DMS79 (cell line): ENCODE results near the gene MASP1.

Source experiments
- DNase-seq: peaks from one replicate; lab custom pipeline; 2025; lab: John Stamatoyannopoulos, UW

Gene MASP1

DNA sequence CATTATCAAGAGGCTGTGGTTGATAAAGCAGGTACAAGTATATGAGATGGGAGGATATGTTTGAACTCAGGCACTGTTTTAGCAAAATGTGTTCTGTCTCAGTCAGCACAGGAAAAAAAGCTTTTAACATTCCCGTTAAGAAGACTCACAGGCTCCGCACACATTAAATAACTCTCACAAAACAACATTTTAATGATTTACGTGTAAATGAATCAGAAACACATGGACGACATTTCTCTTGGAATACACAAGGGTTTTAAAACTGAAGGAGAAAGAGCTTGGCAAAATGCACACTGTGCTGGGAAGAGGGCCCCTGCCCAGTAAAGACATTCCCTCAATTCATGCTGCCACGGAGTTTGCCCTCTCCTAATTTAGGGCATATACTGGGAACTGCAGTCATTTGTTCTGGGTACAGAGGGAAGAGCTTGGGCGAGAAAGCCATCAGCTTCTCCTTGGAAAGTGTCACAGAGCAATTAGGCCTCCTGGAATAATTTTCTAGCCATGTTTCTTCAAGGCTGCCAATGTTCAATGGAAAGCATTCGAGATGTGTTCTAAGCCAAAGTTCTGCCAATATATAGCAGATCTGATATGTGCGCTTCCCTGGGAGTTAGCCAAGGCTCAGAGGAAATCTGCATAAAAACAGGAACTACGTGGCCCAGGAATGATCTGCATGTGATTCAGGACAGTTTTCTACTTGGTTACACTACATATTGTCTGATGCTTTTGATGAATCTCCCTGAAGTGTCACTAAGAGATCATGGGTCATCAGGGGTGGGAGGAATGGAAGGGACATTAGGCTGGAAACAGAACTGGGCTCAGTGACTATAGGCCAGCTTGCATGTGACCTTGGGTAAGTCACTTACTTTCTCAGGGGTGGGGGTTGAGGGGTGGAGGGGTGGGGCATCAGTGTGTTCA, 2.2 kb upstream of the MASP1 start:
- DNase-seq: no peak

DNA sequence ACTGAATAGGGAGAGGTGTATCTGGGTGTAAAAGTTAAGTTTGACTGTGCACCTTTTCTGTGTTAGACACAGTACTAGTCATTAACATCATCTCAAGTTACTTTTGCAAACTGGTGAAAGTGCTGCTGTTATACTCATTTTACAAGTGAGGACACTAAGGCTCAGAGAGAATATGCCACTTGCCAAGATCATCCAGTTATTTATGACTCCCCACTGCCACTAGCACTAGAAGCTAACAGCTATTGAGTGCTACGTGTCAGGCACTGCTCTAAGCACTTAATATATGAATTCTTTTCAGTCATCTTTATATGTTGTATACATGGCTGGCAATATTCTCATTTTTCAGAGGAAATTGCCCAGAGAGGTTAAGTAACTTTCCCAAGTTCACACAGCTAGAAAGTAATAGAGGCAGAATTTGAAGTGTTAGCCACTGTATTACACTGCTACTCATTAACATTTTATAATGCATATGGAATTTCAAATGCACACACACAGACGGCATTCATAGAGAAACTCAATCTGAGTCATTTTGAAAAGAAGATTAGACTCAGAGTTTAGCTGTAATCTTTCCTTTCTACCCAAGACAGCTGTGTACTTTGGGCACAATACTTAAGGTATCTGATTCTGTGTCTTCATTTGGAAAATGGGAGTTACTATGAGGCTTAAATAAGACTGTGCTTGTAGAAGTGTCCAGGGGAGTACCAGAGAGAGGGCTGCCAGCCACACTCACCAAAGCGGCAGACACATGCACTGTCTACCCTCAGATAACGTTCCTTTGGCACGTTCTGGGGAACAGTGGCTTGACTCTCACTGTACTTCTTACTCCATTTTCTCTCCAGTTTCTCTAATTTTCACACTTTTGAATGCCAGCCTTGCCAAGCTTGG, 1.3 kb upstream of the MASP1 start:
- DNase-seq: no peak

DNA sequence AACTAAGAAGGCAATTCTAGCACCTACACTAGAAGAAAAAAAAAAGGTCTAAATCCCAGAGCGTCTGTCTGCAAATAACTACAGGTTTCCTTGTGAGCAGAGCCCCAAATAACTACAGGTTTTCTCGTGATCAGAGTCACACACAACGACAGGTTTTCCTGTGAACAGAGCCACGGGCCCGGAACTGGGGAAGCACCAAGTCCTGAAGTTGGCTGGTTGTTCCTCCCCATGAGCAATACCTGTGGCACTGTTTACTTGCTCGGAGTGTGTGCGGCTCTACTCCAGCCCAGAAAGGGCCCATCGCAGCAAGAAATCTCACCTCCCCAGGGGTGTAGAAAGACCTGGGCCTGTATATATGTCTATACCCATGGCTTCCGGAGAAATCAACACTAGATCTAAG, 644 bp upstream of the MASP1 start:
- DNase-seq: no peak

DNA sequence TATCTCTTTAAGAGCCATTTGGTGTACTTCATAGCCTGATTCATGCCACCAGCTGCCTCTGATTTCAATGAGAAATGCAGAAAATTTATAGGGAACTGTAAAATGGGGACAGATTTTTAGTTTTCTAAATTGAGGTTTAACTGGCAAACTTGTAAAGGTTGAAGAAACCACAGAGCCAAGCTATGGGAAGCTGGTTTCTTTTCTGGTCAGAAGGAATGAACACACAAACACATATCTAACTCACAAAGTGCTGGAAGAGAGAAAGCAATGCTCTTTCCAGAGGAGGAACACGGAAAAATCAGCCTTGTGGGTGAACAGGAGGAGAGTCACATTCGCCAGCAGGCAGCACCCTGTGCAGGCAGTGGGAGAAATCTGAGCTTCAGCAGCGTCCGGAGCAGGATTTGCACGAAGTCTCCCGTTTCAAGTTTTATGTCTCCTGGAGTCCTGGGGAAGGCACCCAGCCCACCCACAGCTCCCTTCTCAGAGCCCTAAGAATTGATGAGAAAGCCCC, 481 bp downstream of the MASP1 start:
- no peak for DNase-seq

DNA sequence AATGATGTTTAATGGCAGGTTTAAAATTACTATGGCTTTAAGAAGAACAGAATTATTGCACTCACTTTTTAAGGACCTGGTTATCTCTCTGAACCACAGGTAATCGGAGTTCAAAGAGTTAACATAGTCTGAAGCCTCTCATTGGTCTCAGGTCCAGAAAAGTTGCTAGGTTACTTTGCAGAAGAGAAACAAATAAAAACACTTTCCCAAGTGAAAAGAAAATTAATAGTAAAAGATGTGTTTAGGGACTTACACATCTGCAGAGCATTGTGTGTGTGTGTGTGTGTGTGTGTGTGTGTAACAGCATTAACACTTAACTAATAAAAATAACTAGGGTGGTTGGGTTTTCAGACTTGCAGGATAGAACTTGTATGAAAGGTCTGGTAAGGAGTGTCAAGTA, 1.0 kb downstream of the MASP1 start:
- DNase-seq: no peak

DNA sequence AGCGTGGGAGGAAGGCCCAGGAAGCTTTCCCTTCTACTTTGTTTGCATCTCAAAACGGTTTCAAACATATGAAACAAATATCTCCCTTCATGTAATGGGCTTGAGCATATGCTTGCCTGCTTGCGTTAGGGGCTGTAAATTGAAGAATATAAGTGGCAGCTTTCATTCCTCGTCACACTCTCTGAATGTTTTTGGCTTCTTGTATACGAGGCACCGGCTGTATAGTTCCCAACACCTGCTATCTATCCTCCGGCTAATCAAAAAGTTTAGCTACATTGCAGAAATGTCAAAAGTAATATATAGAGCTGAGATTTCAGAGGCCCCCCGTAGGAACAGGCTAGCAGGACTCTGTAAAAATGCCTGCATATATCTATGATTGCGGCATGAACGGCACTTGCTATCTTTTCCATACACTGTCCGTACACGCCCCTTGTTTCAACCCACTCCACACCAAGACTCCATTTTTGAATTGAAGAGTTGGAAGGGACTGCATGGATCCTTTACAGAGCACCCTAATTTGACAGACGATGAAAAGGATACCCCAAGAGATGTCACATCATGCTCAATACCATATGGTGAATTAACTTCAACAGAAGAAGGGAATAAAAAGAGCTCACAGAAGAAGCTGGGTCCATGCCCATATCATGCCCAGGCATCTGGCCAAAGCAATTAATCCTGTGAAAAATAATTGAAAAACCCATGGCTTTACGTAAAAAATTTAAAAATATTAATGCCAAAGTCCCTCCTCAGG, 2.5 kb downstream of the MASP1 start:
- no peak for DNase-seq

DNA sequence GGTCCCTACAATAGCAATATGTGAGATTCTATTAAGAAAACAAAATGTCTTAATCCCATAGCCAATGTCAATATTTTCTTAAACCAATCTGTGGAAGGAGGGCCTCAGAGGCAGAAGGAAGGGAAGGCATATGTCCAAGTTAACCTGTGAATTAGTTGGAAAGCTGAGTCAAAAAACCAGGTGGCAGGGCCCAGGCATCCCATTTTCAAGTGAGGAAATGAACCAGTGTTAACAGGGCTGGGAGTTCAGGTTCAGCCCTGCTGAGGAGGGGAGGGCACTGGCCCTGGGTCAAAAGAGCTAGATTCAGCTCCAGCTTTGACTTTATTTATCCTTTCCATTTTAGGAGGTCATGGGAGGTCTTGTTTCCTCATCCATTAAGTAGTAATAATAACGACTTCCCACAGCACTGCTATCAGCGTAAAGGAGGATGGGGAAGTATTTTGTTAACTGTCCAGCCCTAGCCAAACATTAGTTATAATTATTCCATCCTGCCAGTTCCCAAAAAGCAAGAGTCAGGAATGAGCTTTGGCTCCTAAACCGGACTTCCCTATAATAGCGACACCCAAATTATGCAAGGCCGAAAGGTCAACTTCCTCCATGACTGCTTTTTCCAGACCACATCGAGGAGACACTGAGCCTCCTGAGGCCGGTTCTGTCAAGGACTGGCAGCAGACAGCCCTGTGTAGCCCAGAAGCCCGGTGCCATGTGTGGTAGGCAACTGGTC, 3.2 kb downstream of the MASP1 start:
- DNase-seq: no peak

DNA sequence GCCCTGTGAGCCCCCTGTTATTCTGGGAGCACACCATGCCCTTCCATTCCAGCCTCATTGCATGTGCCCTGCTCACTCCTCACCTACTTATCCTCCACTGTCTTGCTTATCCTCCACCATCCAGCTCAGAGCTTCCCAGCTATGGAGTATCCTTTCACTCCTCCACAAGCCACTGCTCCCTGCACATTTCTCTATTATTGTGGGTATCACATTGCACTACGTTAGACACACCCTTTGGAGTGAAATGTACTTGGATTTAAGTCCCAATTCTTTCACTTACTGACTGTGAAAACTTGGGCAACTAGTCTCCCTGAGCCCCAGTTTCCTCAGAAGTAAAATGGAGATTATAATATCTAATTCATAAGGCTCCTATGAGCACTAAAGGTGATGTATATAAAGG, 4.3 kb downstream of the MASP1 start:
- no peak for DNase-seq

DNA sequence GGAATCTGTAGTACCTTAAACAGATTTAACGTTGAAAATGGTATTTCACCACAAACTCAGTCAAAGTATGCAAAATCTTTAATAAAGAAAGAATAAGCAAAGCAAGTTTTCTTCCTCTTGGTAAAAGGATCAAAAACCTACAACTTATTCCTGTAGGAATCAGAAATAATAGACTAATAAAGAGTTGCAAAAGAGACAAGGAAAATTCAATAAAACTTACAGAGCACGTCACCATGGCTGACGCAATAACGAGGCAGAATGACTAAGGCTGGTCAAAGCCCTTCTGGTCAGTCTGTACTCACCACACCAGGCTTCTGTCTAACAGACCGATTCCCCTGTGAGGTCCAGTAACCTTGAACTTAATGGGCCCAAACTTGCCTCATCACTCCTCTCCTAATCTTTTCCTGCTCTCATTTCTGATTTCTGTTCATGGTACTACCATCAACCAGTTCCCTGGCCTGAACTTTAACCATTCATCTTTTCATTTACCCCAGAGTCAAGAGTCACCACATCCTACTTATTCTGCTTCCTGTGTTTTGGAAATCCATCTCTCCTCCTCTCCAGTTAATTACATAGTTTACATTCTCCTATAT, 5.0 kb downstream of the MASP1 start:
- no peak for DNase-seq

DNA sequence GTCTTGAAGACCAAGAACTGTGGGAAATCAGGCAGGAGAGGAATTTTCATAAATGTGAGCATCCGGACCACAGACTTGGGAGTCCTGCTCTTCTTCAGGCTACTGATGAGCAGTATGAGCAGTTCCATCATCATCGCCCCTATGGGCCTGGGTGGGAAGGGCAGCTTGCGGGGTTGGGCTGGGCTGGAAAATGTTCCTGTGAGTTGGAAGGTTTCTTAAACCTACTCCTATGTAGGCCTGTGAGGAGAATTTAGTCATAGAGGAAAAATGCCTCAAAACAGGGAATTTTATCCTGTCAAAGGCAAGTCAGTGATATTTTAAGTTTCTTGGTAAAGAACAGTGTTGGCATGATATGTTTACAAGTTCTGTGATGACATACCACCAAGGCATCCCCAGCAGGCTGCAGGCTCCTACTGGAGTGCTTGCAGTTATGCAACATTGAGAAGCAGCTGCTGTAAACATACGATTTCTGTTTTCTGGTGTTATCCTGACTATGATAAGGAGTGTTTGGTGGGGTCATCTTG, 10.3 kb downstream of the MASP1 start:
- DNase-seq: no peak

DNA sequence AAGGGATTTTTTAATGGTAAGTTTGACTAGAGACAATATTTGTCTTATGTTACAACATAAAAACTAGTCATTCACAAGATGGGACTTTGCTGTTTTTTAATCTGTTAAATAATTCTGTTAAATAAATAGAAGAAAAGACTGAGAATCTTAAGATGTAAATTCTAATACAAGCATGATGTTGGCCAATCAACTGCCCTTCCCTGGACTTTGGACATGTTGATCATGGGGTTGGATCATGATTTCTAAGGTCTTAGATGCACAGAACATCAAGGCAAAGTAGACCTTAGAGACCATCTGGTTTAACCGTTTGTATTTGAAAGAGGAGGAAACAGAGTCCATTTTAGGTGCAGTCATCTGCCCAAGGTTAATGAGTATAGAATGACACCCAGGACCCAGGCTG, 10.9 kb downstream of the MASP1 start:
- DNase-seq: no peak

DNA sequence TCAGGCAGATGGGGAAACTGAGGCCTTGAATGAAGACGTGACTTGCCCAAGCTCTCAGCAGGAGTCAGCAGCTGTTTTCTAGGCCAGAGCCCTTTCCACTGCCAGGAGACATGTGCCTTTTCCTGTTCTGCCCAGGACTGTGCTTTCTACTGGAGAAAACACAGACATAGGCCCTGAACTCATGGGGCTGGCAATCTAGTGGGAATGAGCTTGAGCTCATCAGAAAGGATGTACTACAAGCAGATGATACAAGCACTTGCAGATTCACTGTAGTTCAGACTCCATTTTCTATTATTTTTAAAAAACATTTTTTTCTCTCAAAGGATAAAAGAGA, 14.4 kb downstream of the MASP1 start:
- DNase-seq: no peak

DNA sequence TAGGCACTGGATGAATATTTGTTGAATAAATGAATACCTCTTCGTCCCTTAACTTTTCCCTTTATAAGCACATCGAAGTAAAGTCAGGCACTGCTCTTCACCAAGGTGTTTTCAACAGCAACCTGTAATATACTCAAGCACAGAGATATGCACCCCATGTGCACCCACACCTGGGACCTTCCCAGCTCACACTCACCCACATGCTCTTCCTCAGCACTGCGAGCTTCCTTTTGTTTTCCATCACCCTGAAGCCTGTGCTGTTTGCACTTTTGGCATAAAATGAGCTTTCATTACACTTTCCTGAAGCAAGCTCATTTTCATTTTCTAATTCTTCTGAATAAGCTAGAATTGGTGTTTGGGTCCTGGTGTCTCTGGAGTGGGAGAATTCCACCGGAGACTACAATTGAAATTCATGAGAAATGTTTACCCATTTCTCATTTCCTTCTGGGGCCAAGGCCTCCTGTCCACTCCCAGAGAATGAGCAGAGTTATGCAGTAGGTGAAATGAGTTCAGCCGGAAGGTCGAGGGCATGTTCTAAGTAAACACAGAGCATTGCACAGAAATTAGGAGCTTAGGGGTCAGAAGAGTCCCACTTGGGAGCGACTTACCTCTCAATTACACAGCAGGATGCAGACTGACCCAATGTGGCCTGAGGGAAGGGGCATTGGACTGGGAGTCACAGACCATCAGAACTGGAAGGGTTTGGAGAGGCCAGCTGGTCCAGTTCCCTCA, 15.0 kb downstream of the MASP1 start:
- no peak for DNase-seq

DNA sequence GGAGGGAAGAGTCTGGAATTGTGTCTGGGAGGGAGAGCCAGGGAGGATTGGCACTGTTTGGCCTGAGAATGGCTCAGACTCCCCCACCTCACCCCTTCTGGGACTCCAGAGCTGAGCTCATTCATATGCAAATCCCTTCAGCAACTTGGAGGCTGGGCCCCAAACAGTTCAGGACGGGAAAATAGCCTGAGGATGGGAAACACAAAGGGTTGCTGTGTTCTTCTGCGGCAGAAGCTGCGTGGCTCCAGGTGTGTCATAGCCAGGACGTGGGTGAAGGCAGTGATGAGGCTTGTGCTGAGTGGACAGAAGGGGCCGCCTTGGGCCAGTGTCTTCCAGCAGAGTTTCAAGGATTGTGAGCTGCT, 16.6 kb downstream of the MASP1 start:
- no peak for DNase-seq

DNA sequence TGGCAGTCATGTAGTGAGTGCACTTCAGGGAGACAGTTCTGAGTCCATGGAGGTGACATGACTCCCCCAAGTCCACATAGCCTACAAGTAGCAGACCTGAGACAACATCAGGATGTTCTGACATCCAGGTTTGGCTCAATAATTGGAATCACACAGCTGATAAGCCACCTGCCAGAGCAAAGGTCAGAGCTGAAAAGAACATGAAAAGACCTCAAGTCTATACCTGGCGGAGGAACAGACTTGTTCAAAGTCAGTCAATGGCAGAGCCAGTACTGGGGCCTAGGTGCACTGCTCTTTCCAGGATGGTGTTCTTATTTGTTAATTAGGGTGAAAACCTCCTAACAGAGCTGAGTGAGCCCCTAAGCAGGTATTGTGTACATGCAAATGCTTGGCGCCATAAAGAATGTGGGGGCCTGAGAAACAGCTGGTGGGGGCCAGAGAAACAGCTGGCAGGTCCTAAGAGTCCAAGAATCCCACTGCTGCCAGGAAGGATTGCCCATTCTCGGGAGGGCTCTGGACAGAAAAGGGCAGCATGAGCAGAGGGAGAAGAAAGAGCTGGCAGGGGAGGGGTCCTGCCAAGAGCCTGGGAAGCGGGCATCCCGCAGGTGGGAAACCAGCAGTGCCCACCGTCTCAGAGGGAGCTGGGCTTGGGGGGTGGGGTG, 17.1 kb downstream of the MASP1 start:
- no peak for DNase-seq

DNA sequence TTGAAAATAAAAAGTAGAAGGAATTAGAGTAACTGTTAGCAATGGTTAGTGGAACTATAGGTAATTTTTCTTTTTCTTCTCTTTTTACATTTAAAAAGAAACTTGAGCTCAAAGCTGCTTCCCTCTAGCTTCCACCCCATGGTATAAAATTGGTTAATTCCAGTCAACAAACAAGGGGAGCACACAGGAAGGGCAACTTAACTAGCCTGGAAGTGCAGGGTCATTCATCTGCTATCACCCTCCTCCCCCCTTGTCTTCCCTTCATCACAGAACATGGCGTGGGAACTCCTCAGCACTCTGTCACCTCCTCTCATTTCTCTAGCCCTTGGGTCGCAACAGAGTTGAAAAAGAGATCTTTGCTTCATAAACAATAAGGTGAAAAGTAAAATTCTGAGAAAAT, 20.0 kb downstream of the MASP1 start:
- no peak for DNase-seq

DNA sequence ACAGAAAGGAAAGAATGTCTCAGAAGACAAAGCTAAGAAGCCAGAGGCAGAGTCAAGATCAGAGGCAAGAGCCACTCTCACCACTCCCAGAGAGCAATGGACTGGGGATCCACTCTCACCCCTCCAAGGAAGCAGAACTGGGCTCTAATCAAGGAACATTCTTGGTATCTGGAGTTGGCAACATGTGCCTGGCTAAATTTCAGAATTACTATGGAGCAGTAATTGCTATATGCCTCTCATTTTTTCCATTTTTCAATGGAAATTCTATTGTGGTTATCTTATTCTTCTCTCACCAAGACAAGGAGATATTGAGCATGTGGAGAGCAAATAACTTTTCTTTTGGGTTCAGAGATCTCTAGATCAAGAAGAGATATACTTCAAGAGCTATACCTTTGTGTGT, 22.1 kb downstream of the MASP1 start:
- no peak for DNase-seq

DNA sequence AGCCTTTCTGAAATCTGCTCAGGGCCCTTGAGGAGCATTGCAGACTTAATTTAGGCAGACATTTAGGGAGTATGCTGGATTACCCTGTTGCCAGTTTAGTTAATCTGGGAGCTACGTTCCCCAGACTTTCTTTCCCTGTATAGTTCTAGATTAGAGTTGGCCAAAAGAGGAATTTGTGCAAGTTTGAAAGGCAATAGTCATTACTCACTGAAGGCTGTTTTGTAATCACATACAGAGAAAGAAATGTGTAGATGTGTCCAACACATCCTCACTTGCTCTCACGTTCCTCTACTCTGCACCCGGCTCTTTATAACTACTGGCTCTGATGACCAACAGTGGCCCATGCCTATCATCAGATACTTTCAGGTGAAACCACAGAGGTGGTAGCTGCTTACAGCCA, 24.2 kb downstream of the MASP1 start:
- no peak for DNase-seq

DNA sequence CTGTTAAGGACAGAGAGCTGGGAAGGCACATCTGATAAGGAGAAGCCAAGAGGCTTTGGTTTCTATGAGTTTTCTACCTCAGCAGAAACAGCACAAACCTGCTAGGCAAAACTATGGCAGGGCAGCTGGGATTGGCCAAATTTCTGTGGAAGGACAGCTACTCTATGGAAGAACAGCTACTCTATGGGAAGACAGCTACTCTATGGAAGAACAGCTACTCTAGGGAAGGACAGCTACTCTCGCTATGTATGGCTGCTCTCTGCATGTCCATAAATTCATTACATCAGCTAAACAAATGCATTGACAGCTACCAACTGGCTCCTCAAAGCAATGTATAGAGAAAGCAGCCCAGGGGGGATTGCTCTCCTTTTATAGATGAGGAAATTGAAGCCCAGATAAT, 24.8 kb downstream of the MASP1 start:
- no peak for DNase-seq

DNA sequence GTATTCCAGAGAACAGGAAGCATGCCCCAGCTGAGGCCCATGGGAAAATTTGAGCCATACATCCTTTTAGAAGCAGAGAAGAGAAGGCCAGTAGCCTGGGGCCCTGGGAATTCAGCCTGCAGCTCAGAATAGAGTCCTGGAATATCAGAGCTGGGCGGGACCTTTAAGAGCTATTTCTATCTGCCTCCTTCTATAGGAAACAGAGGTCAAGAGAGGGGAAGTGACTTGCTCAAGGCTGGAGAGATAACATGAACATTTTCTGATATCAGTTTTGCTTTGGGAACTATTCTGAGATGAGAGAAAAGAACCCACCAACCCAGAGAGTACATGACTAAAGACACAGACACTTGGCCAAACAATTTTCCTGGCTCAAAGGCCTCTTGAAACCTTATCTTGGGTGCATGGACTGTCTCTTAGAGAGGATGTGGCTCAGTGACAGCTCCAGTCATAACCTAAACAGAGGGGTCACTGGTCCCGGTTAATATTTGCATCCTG, 26.0 kb downstream of the MASP1 start:
- DNase-seq: no peak
